ENCODE data around the gene TRIOBP. TPM values are rescaled to one million over a fixed set of nuclear protein-coding genes. Genes with fewer than 3 reads are reported as not detected.

TRIOBP gene
- total RNA-seq, 2 experiments from 2014 or later = 31.1 to 31.6 TPM

DNA sequence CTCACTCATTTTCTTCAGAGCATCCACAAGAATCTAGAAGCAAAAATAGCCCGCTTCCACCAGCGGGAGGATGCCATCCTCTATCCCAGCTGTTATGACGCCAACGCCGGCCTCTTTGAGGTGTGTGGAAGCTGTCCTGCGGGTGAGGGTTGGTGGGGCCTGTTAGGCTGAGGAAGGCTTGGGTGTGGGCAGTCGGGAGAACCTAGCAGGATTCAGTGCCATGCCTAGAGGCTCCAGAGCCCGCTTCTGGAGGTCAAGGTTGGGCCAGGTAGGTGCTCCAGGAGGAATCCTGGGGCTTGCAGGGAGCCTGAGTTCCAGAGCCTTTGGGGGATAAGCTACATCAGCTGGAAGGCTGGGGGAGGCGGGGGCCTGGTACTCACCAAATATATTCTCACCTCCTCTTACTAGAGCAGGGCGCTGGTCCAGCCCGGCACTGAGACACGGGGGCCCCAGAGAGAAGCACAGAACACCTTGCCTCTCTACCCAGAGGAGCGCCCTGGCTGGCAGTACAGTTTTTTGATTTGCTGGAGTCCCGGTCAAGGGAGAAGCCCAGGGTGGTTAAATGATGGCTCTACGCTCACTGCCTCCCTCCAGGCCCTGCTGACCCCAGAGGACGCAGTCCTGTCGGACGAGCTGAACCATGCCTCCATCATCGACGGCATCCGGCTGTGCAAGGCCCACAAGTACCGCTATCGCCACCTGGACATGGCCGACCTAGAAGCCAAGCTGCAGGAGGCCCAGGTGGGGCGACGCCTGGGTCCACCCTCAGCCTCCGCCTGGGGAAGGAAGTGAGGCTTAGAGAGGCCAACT is 116.2 kb downstream of the TRIOBP start:
- intact Hi-C loops (cut with micrococcal nuclease; ENCODE audit: unreplicated experiment) = no loop called here
- no peak for DNase-seq (ENCODE audit: low spot score)
- BruUV-seq (replicated peaks) = no TSS peak
- POLR2A ChIA-PET = no interaction called here
- peaks cover 2% of the 10 kb centered on the region; the same call in 1 of the 2 replicates for H3K36me3 ChIP-seq (ENCODE audit: insufficient read depth, low read length)
- H2AFZ ChIP-seq (ENCODE audit: low read length) = no peak overlapping the region
- H3K4me1 ChIP-seq (ENCODE audit: insufficient read depth, low read length, poor library complexity, severe bottlenecking) = peaks cover 6% of the 10 kb centered on the region
- H3K27ac ChIP-seq (ENCODE audit: low read depth, low read length, poor library complexity, severe bottlenecking) = no peak overlapping the region
- no peaks in the 10 kb centered on the region for H4K20me1 ChIP-seq (ENCODE audit: insufficient read depth, low read length)
- CTCF ChIA-PET (ENCODE audit: unreplicated experiment) = no interaction called here
- no peak for TF ChIP-seq EZH2phosphoT487 (IDR thresholded peaks at IDR 0.05; ENCODE audit: borderline replicate concordance, low read depth, low read length)
- TF ChIP-seq, protein P1, sequence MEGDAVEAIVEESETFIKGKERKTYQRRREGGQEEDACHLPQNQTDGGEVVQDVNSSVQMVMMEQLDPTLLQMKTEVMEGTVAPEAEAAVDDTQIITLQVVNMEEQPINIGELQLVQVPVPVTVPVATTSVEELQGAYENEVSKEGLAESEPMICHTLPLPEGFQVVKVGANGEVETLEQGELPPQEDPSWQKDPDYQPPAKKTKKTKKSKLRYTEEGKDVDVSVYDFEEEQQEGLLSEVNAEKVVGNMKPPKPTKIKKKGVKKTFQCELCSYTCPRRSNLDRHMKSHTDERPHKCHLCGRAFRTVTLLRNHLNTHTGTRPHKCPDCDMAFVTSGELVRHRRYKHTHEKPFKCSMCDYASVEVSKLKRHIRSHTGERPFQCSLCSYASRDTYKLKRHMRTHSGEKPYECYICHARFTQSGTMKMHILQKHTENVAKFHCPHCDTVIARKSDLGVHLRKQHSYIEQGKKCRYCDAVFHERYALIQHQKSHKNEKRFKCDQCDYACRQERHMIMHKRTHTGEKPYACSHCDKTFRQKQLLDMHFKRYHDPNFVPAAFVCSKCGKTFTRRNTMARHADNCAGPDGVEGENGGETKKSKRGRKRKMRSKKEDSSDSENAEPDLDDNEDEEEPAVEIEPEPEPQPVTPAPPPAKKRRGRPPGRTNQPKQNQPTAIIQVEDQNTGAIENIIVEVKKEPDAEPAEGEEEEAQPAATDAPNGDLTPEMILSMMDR (conservative IDR thresholded peaks at IDR 0.05; ENCODE audit: low read length) = no peak
- no peak overlapping the region for H3K4me3 ChIP-seq (ENCODE audit: low read depth, low read length, poor library complexity, severe bottlenecking)
- H3K9me3 ChIP-seq (ENCODE audit: low read length) = no peaks in the 10 kb centered on the region
- H3K4me2 ChIP-seq (ENCODE audit: low read length) = no peak overlapping the region
- no peaks in the 10 kb centered on the region for H3K79me2 ChIP-seq (ENCODE audit: insufficient read depth, low read depth, low read length)
- H3K9me2 ChIP-seq (ENCODE audit: insufficient read depth, low read length) = no peaks in the 10 kb centered on the region

DNA sequence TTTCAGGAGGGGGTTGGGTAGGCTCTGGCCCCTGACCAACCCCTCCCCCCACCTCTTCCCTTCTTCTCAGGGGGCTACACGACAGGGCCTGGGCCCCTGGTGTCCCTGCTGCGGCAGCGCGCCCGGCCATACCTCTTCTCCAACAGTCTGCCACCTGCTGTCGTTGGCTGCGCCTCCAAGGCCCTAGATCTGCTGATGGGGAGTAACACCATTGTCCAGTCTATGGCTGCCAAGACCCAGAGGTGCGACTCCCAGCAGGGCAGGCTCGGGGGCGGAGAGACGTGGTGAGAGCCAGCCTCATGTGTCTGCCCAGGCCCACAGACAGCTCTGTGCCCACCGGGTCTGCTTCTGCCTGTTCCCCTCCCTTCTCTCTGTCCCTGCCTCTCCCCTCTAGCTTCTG is 118.7 kb downstream of the TRIOBP start:
- H3K9me2 ChIP-seq (ENCODE audit: insufficient read depth, low read length) = no peaks in the 10 kb centered on the region
- H4K20me1 ChIP-seq (ENCODE audit: insufficient read depth, low read length) = no peaks in the 10 kb centered on the region
- no TSS peak for BruUV-seq (replicated peaks)
- H3K27ac ChIP-seq (ENCODE audit: low read depth, low read length, poor library complexity, severe bottlenecking) = no peak overlapping the region
- POLR2A ChIA-PET = no interaction called here
- no peaks in the 10 kb centered on the region for H3K79me2 ChIP-seq (ENCODE audit: insufficient read depth, low read depth, low read length)
- intact Hi-C loops (cut with micrococcal nuclease; ENCODE audit: unreplicated experiment) = no loop called here
- DNase-seq (ENCODE audit: low spot score) = no peak
- H3K4me2 ChIP-seq (ENCODE audit: low read length) = no peak overlapping the region
- H3K4me3 ChIP-seq (ENCODE audit: low read depth, low read length, poor library complexity, severe bottlenecking) = no peak overlapping the region
- no peak overlapping the region for H2AFZ ChIP-seq (ENCODE audit: low read length)
- H3K36me3 ChIP-seq (ENCODE audit: insufficient read depth, low read length) = peaks cover 2% of the 10 kb centered on the region; the same call in 1 of the 2 replicates
- H3K9me3 ChIP-seq (ENCODE audit: low read length) = no peaks in the 10 kb centered on the region
- no peaks in the 10 kb centered on the region for H3K4me1 ChIP-seq (ENCODE audit: insufficient read depth, low read length, poor library complexity, severe bottlenecking)
- TF ChIP-seq EZH2phosphoT487 (IDR thresholded peaks at IDR 0.05; ENCODE audit: borderline replicate concordance, low read depth, low read length) = no peak
- TF ChIP-seq, protein P1 (conservative IDR thresholded peaks at IDR 0.05; ENCODE audit: low read length) = no peak
- CTCF ChIA-PET (ENCODE audit: unreplicated experiment) = interaction anchor here (0.6 kb wide), 1 partner anchor 197 kb away, joined by 3 read pairs; no protein-coding TSS in a partner anchor

DNA sequence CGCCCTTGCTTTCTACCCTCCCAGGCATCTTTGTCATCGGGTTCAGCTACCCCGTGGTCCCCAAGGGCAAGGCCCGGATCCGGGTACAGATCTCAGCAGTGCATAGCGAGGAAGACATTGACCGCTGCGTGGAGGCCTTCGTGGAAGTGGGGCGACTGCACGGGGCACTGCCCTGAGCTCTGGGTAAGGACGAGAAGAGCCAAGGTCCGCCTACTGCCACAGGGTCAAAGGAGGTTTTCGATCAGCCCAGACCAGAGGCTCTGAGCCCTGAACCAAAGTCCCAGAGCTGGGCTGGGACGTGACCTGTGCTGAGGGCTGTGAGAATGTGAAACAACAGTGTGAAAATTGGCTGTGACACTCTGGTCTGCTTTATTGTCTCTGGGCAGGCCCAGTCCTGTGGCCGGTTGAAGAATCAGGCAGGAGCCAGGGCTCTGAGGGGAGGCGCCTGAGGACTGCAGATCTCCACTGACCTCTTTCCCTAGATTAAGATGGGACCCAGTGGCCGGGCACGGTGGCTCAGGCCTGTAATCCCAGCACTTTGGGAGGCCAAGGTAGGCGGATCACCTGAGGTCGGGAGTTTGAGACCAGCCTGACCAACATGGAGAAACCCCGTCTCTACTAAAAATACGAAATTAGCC is 119.8 kb downstream of the TRIOBP start:
- TF ChIP-seq EZH2phosphoT487 (IDR thresholded peaks at IDR 0.05; ENCODE audit: borderline replicate concordance, low read depth, low read length) = no peak
- TF ChIP-seq, protein P1 (conservative IDR thresholded peaks at IDR 0.05; ENCODE audit: low read length) = no peak
- Histone ChIP-seq H3K4me2 (ENCODE audit: low read length) (no peak overlapping the region), H3K4me1 (ENCODE audit: insufficient read depth, low read length, poor library complexity, severe bottlenecking) (no peaks in the 10 kb centered on the region), H3K9me3 (ENCODE audit: low read length) (no peaks in the 10 kb centered on the region), H2AFZ (ENCODE audit: low read length) (no peak overlapping the region), H3K4me3 (ENCODE audit: low read depth, low read length, poor library complexity, severe bottlenecking) (no peak overlapping the region), H3K9me2 (ENCODE audit: insufficient read depth, low read length) (no peaks in the 10 kb centered on the region), H3K27ac (ENCODE audit: low read depth, low read length, poor library complexity, severe bottlenecking) (no peak overlapping the region), H3K79me2 (ENCODE audit: insufficient read depth, low read depth, low read length) (no peaks in the 10 kb centered on the region), H3K36me3 (ENCODE audit: insufficient read depth, low read length) (peaks cover 2% of the 10 kb centered on the region; the same call in 1 of the 2 replicates), H4K20me1 (ENCODE audit: insufficient read depth, low read length) (no peaks in the 10 kb centered on the region)
- CTCF ChIA-PET (ENCODE audit: unreplicated experiment) = no interaction called here
- no TSS peak for BruUV-seq (replicated peaks)
- DNase-seq (ENCODE audit: low spot score) = no peak
- POLR2A ChIA-PET = no interaction called here
- intact Hi-C loops (cut with micrococcal nuclease; ENCODE audit: unreplicated experiment) = loop anchor here (1.0 kb wide), 3 partner anchors 47 to 149 kb away; no protein-coding TSS in a partner anchor
